Stomach (tissue), 9 donors: Measurements from ENCODE around the gene PRR33. TPM values are rescaled to one million over a fixed set of nuclear protein-coding genes. Genes with fewer than 3 reads are reported as not detected.

Experiments used
- DNase-seq, 2 donors: peaks; one replicate each; pipeline versions ENCODE4 v3.0.0 to v3.0.0-alpha.2; 2013 to 2019
- H3K27ac ChIP-seq, 5 donors: fragments of 200-600 bp in 4 of 5; sonication (generic) in 4 of 5; one replicate each; pipeline ENCODE4 v1.5.1; 2013 to 2019; ENCODE audit warnings: mild to moderate bottlenecking in 1 of 5, moderate library complexity in 1 of 5
- H3K27me3 ChIP-seq, 3 donors: fragments of 200-600 bp; sonication (generic); one replicate each; pipeline ENCODE4 v1.5.1; 2017 to 2019; ENCODE audit warnings: mixed run types in 1 of 3
- H3K36me3 ChIP-seq, 4 donors: fragments of 200-600 bp; sonication (generic); 1 replicate in 3 of 4; 2 replicates in 1 of 4; pipeline ENCODE4 v1.5.1; 2016 to 2019
- H3K4me1 ChIP-seq, 4 donors: fragments of 200-600 bp; sonication (generic); one replicate each; pipeline ENCODE4 v1.5.1; 2016 to 2019
- H3K4me3 ChIP-seq, 4 donors: fragments of 200-600 bp; sonication (generic) in 3 of 4; one replicate each; pipeline ENCODE4 v1.5.1; 2016 to 2019; ENCODE audit warnings: mild to moderate bottlenecking in 1 of 4
- H3K9me3 ChIP-seq, 4 donors: fragments of 200-600 bp; sonication (generic); one replicate each; pipeline ENCODE4 v1.5.1; 2016 to 2019
- CTCF ChIP-seq, 7 experiments: fragments of 450-650 bp in 4 of 7; fragments of 200-600 bp in 3 of 7; sonication (generic) in 3 of 7; IDR thresholded peaks; one replicate each; pipeline ENCODE4 v1.5.1; 2016 to 2019; ENCODE audit warnings: antibody characterized with exemption in 7 of 7, control low read depth in 2 of 7, mild to moderate bottlenecking in 1 of 7
- EP300 ChIP-seq: sonication (generic); formaldehyde crosslinking; IDR thresholded peaks from one replicate; pipeline ENCODE4 v1.6.1; 2017; ENCODE audit warnings: antibody characterized with exemption
- POLR2A ChIP-seq, 4 donors: fragments of 450-650 bp; IDR thresholded peaks; one replicate each; pipeline ENCODE4 v1.6.1; 2016; ENCODE audit warnings: antibody characterized with exemption in 4 of 4, control low read depth in 2 of 4, mild to moderate bottlenecking in 1 of 4, moderate library complexity in 1 of 4
- POLR2AphosphoS5 ChIP-seq, 3 donors: sonication (generic); formaldehyde crosslinking; IDR thresholded peaks; one replicate each; pipeline ENCODE4 v1.6.1; 2016; ENCODE audit warnings: antibody characterized with exemption in 3 of 3
- WGBS, 5 donors: extraction: QIAGEN DNeasy Blood & Tissue Kit in 3 of 5; methylation state at CpG; one replicate each; pipeline versions ENCODE4 v1.1.5 to v1.1.7; 2013 to 2018; 5-methylcytosine and 5-hydroxymethylcytosine counted together
- intact Hi-C: fragments of 100-400 bp; cut with DNase I; formaldehyde crosslinking; loops from one replicate; pipeline ENCODE4 v1.15.1; 2023; ENCODE audit warnings: low total_unique reads
- polyA plus RNA-seq, 3 donors: library from polyadenylated mRNA; stranded (reverse); fragments of 200-250 nt; gene quantifications; one replicate each; pipeline ENCODE4 v1.2.3, GENCODE V29; 2013
- total RNA-seq, 5 donors: library from RNA; depleted of rRNA; stranded (reverse); fragments of >200 nt; gene quantifications; one replicate each; pipeline versions ENCODE4 v1.1.0 to v1.2.3, GENCODE V29; 2014 to 2016
- donor health status: healthy with polysubstance abuse.
- donor health status: Bipolar disorder and iron deficiency.
- donor health status: healthy.

PRR33 gene
- total and polyA plus RNA-seq, 8 donors = 0.03 TPM; not detected in 7

- 77 to 81% (median 79%) methylated on average over 18 of the region's 18 CpGs for WGBS, 5 donors
- Histone ChIP-seq H3K36me3 (no peaks in the 10 kb centered on the region), H3K4me3 (no peak overlapping the region), H3K4me1 (peaks cover 0 to 58% (median 9%) of the 10 kb centered on the region in 4 donors), H3K9me3 (no peaks in the 10 kb centered on the region), H3K27me3 (no peaks in the 10 kb centered on the region), H3K27ac (no peak overlapping the region)
- intact Hi-C loops = no loop called here
- TF ChIP-seq POLR2AphosphoS5 (IDR thresholded peaks at IDR 0.05) = no peak
- TF ChIP-seq CTCF (IDR thresholded peaks at IDR 0.05) = no peak
- no peak for TF ChIP-seq EP300
- no peak for TF ChIP-seq POLR2A (IDR thresholded peaks at IDR 0.05)
- DNase-seq = no peak
Observed at GRCh38 chr11:1847926-1848639, 43.6 kb downstream of the PRR33 start.

- H3K9me3 ChIP-seq = no peaks in the 10 kb centered on the region
- TF ChIP-seq EP300 (no peak), POLR2A (IDR thresholded peaks at IDR 0.05) (no peak), POLR2AphosphoS5 (IDR thresholded peaks at IDR 0.05) (no peak), CTCF (IDR thresholded peaks at IDR 0.05) (no peak)
- H3K36me3 ChIP-seq = no peaks in the 10 kb centered on the region
- H3K27ac ChIP-seq = no peak overlapping the region
- no peak for DNase-seq
- H3K4me3 ChIP-seq = no peak overlapping the region
- H3K4me1 ChIP-seq = peaks cover 0 to 55% (median 7%) of the 10 kb centered on the region in 4 donors
- intact Hi-C loops = no loop called here
- no peaks in the 10 kb centered on the region for H3K27me3 ChIP-seq
- WGBS, 5 donors = 91 to 95% (median 93%) methylated on average over 32 to 34 of the region's 34 CpGs
Observed at GRCh38 chr11:1847006-1847735, 44.5 kb downstream of the PRR33 start.

DNA sequence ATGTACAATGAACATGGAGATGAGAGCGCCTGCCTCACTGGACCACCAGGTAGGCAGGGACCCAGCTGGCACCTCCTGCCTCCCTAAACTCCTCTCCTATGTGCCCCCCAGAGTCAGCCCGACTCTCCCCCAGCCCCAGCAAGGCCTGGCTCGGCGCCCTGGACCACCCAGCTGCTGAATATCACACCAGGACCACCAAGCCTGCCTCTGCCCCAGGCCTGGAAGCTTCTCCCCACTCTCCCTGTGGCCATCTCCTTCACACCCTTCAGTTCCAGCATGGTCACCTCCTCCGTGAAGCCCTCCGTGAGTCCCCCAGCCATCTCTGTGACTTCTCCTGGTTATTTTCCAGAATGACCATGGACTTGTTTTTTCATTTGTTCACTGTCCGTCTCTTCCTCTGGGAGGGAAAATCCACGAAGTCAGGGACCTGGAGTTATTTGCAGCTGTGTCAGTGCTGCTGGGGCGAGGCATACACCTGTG lies 45.2 kb downstream of the PRR33 start:
- Histone ChIP-seq H3K36me3 (no peaks in the 10 kb centered on the region), H3K9me3 (no peaks in the 10 kb centered on the region), H3K27me3 (no peaks in the 10 kb centered on the region), H3K27ac (no peak overlapping the region), H3K4me1 (peaks cover 0 to 48% (median 6%) of the 10 kb centered on the region in 4 donors), H3K4me3 (no peak overlapping the region)
- TF ChIP-seq CTCF (IDR thresholded peaks at IDR 0.05) = no peak
- TF ChIP-seq POLR2A (IDR thresholded peaks at IDR 0.05) = no peak
- TF ChIP-seq EP300 = no peak
- 82 to 92% (median 86%) methylated on average over 9 of the region's 9 CpGs for WGBS, 5 donors
- no peak for DNase-seq
- intact Hi-C loops = no loop called here

DNA sequence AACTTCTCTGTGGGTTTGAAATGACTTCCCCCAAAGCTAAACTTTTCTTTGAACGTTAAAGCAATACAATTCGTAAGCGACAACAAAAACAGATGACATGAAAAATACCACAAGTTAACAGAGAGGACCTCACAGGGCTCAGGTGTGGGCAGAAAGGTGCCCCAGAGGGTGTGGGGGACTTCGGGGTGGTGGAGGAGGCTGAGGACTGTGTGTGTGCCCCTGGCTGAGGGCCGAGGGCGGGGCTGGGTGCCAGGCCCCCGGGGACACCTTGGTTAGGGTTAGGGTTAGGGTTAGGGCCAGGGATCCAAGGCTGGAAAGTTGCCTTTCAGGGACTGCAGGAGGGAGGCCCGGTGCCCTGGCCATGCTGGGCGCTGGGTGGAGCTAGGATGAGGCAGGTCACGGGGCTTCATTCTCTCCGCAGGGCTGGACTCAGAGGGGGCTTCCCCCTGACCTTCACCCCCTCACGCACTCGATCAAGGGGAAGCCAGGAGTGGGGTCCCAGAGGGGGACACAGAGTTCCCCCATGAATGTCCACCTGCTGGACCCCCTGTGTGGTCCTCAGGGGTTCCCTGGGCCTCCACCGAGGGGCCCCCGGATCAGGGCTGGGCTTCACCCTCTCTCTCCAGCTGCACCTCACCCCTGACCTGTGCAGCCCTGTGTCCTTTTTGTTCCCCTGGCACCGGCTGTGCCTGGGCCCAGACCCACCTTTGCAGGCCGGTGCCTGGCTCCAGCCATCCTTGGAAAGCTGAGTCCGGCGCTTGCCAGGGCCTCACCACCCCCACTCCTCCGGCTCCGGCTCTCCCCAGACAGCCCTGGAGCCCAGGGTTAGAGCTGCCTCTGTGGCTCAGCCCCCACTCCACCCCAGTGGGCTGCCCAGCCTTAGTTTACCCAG lies 45.9 kb downstream of the PRR33 start:
- intact Hi-C loops = no loop called here
- TF ChIP-seq POLR2AphosphoS5 (IDR thresholded peaks at IDR 0.05) (no peak), EP300 (no peak), POLR2A (IDR thresholded peaks at IDR 0.05) (no peak), CTCF (IDR thresholded peaks at IDR 0.05) (no peak)
- no peaks in the 10 kb centered on the region for H3K27me3 ChIP-seq
- WGBS, 5 donors = 68 to 75% (median 70%) methylated on average over 14 to 21 of the region's 21 CpGs
- H3K4me1 ChIP-seq = peaks cover 0 to 42% (median 6%) of the 10 kb centered on the region in 4 donors
- H3K27ac ChIP-seq = peak overlapping the region in 2 of 5 donors; percentile 14 to 62
- no peak overlapping the region for H3K4me3 ChIP-seq
- no peaks in the 10 kb centered on the region for H3K9me3 ChIP-seq
- H3K36me3 ChIP-seq = no peaks in the 10 kb centered on the region
- no peak for DNase-seq
